ENCODE measurements around the gene OTOG. TPM values are rescaled to one million over a fixed set of nuclear protein-coding genes. Genes with fewer than 3 reads are reported as not detected.

OTOG gene
- total and polyA plus RNA-seq, 2 donors (not counting 3 experiments of a cell fraction or from before 2014, with no cell fraction given) = not detected

DNA sequence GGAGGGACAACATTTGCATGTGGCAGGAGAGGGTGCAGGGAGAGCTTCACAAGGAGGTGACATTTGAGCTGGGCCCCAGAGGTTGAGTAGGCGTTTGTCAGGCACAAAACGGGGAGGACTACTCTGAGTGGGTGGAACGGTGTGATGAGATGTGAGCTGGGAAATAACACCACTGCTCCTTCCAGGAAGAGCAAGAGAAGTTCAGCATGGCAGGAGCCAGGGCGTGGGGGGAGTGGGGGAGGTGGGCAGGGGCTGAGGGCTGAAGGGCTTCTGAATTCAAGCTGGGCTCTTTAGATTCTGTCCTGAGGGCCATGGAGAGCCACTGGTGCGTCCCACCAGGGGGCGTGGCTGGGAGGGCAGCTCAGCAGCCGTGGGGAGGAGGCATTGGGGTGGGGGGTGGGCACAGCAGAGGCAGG, 54.2 kb downstream of the OTOG start:
- dilution Hi-C loops (cut with MboI; ENCODE audit: extremely low pct_ligation_motif_present, low sequenced_read_pairs) = no loop called here
- Histone ChIP-seq H3K27ac (ENCODE audit: insufficient read depth, low read depth, low read length) (no peak overlapping the region), H4K20me1 (replicated peaks; ENCODE audit: control insufficient read depth, extremely low read depth, insufficient read depth, low read length) (no peaks in the 10 kb centered on the region), H3K4me3 (replicated peaks in 1 of 3; ENCODE audit: insufficient read depth in 1 of 3, low read depth in 1 of 3, low read length in 3 of 3) (no peak overlapping the region), H2AFZ (ENCODE audit: low read depth, low read length) (no peak overlapping the region), H3K79me2 (ENCODE audit: control insufficient read depth, insufficient read depth, low read length) (no peaks in the 10 kb centered on the region), H3K4me2 (ENCODE audit: insufficient read depth, low read length) (no peak overlapping the region), H3K27me3 (ENCODE audit: control insufficient read depth in 2 of 2, insufficient read depth in 2 of 2, low read length in 2 of 2) (no peaks in the 10 kb centered on the region), H3K9me3 (replicated peaks; ENCODE audit: control insufficient read depth, insufficient read depth, low read length) (no peaks in the 10 kb centered on the region), H3K36me3 (ENCODE audit: control insufficient read depth in 2 of 2, extremely low read depth in 1 of 2, insufficient read depth in 2 of 2, low read length in 2 of 2) (no peaks in the 10 kb centered on the region), H3K9me1 (replicated peaks; ENCODE audit: control insufficient read depth, extremely low read depth, insufficient read depth, low read length) (no peaks in the 10 kb centered on the region), H3K9ac (replicated peaks; ENCODE audit: extremely low read depth, insufficient read depth, low read length) (no peak overlapping the region), H3K4me1 (ENCODE audit: control insufficient read depth, extremely low read depth, insufficient read depth, low read length) (no peaks in the 10 kb centered on the region)
- TF ChIP-seq MYC (IDR thresholded peaks at IDR 0.05; ENCODE audit: low read depth, low read length) (no peak), FOS (IDR thresholded peaks at IDR 0.05; ENCODE audit: borderline replicate concordance, insufficient read depth, low read length) (no peak), GATA2 (IDR thresholded peaks at IDR 0.05; ENCODE audit: insufficient read depth, insufficient read length, low read depth, low read length) (no peak), EZH2 (IDR thresholded peaks at IDR 0.05; ENCODE audit: borderline replicate concordance, low read depth, low read length, severe bottlenecking) (no peak), JUN (IDR thresholded peaks at IDR 0.05; ENCODE audit: borderline replicate concordance, insufficient read depth, insufficient read length, low read depth) (no peak), POLR2A (IDR thresholded peaks at IDR 0.05; ENCODE audit: low read depth, low read length) (no peak), POLR2AphosphoS5 (IDR thresholded peaks at IDR 0.05; ENCODE audit: insufficient read depth, low read depth, low read length) (no peak)
- TF ChIP-seq, protein P1, sequence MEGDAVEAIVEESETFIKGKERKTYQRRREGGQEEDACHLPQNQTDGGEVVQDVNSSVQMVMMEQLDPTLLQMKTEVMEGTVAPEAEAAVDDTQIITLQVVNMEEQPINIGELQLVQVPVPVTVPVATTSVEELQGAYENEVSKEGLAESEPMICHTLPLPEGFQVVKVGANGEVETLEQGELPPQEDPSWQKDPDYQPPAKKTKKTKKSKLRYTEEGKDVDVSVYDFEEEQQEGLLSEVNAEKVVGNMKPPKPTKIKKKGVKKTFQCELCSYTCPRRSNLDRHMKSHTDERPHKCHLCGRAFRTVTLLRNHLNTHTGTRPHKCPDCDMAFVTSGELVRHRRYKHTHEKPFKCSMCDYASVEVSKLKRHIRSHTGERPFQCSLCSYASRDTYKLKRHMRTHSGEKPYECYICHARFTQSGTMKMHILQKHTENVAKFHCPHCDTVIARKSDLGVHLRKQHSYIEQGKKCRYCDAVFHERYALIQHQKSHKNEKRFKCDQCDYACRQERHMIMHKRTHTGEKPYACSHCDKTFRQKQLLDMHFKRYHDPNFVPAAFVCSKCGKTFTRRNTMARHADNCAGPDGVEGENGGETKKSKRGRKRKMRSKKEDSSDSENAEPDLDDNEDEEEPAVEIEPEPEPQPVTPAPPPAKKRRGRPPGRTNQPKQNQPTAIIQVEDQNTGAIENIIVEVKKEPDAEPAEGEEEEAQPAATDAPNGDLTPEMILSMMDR (IDR thresholded peaks at IDR 0.05; ENCODE audit: extremely low read depth in 1 of 2, insufficient read depth in 1 of 2, low read depth in 1 of 2, low read length in 2 of 2) = no peak
- TF ChIP-seq, protein P2, sequence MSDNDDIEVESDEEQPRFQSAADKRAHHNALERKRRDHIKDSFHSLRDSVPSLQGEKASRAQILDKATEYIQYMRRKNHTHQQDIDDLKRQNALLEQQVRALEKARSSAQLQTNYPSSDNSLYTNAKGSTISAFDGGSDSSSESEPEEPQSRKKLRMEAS (IDR thresholded peaks at IDR 0.05; ENCODE audit: insufficient read depth, insufficient read length) = no peak
- DNase-seq (ENCODE audit: low read depth, low spot score) (no peak), FAIRE-seq (no peak)
- intact Hi-C loops (cut with micrococcal nuclease) = no loop called here
- POLR2A ChIA-PET = no interaction called here
- no TSS peak for BruUV-seq (replicated peaks)
- CTCF ChIA-PET = interaction anchor here (0.7 to 7.0 kb wide), 6 partner anchors 9 to 377 kb away, joined by 3 to 79 read pairs (median 8); partner anchors contain the start of gene MYOD1

Measured in endothelial cell of umbilical vein (primary cell).